Right lung (tissue), 10 donors: ENCODE data around the gene NLRC4. TPM values are rescaled to one million over a fixed set of nuclear protein-coding genes. Genes with fewer than 3 reads are reported as not detected.
"Not testable (repeated sequence)": the region's sequence is repeated elsewhere in the genome, so short reads cannot be mapped to it uniquely, and the experiment has no call there.

Source experiments
- DNase-seq, 2 donors: peaks; one replicate each; pipeline ENCODE4 v3.0.0-alpha.2; 2013
- long read RNA-seq, 8 donors: transcript quantifications; one replicate each; lab custom pipeline, GENCODE V29; 2026
- polyA plus RNA-seq, 5 donors: library from polyadenylated mRNA; unstranded; fragments of 120-200 nt; gene quantifications; one replicate each; pipeline versions ENCODE4 v1.2.1 to v1.2.3, GENCODE V29; 2013; ENCODE audit warnings: inconsistent platforms in 1 of 5, low replicate concordance in 1 of 5; ENCODE audit not compliant: insufficient read length in 5 of 5, insufficient read depth in 1 of 5

The NLRC4 gene, protein sequence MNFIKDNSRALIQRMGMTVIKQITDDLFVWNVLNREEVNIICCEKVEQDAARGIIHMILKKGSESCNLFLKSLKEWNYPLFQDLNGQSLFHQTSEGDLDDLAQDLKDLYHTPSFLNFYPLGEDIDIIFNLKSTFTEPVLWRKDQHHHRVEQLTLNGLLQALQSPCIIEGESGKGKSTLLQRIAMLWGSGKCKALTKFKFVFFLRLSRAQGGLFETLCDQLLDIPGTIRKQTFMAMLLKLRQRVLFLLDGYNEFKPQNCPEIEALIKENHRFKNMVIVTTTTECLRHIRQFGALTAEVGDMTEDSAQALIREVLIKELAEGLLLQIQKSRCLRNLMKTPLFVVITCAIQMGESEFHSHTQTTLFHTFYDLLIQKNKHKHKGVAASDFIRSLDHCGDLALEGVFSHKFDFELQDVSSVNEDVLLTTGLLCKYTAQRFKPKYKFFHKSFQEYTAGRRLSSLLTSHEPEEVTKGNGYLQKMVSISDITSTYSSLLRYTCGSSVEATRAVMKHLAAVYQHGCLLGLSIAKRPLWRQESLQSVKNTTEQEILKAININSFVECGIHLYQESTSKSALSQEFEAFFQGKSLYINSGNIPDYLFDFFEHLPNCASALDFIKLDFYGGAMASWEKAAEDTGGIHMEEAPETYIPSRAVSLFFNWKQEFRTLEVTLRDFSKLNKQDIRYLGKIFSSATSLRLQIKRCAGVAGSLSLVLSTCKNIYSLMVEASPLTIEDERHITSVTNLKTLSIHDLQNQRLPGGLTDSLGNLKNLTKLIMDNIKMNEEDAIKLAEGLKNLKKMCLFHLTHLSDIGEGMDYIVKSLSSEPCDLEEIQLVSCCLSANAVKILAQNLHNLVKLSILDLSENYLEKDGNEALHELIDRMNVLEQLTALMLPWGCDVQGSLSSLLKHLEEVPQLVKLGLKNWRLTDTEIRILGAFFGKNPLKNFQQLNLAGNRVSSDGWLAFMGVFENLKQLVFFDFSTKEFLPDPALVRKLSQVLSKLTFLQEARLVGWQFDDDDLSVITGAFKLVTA
- 1 to 10 TPM; 1.1 to 1.6 (median 1.2) TPM for polyA plus RNA-seq
- long read RNA-seq, donor 1, partial matches to known transcripts: 7 of 59 reads
- long read RNA-seq, donor 1, other reads (novel, unspliced or antisense): 52 of 59 reads
- long read RNA-seq, donor 2: 0 reads
- long read RNA-seq, donor 3: 0 reads
- long read RNA-seq, donor 4: 0 reads
- long read RNA-seq, donor 5: 0 reads
- long read RNA-seq, donor 6: 0 reads
- long read RNA-seq, donor 7: 0 reads
- long read RNA-seq, donor 8: 0 reads

DNA sequence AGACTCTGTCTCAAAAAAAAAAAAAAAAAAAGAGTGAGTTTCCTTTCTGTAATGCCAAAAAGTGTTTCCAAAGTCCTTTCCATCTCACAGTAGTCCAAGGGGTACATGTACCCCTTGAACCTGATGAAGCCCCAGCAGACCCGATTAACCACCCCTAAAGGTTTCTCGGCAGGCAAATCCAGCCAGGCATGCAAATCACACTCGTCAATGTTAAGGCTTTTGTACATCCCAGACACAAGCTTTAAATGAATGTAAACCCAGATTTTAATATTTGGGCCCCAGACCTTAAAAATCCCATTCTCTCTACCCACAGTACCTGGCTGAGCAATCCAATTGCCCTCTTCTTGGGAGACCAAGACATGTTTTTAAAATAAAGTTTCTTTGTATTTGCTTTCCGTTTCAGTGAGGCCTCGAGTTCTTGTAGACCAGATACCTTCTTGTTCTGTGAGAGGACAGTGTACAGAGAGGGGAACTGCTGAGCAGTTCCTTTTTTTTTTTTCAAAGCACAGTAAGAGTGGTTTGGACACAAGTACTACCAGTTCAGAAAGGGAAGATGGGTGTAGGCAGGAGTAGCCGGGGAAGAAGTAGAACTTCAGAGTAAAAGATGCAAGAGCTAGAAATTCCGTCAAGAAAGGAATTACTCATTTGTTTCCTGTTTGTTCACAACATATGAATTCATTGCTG lies at the start of gene NLRC4:
TSS of gene NLRC4 (minus strand) at position 465 of the 684 bp plus-strand sequence. CDS start 8,111 bp downstream, outside the sequence.
- no peak for DNase-seq

DNA sequence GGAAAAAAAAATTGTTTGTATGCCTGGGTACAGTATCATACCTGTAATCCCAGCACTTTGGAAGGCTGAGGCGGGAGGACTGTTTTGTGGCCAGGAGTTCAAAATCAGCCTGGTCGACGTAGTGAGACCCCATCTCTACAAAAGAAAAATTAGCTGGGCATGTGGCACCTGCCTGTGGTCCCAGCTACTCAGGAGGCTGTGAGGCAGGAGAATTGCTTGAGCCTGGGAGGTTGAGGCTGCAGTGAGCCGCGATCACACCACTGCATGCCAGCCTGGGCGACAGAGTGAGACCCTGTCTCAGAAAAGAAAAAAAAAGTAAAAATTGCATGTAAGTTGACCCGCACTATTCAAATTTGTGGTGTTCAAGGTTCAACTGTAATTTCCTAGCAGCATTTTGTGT lies 45.9 kb upstream of the NLRC4 start:
- no peak for DNase-seq

DNA sequence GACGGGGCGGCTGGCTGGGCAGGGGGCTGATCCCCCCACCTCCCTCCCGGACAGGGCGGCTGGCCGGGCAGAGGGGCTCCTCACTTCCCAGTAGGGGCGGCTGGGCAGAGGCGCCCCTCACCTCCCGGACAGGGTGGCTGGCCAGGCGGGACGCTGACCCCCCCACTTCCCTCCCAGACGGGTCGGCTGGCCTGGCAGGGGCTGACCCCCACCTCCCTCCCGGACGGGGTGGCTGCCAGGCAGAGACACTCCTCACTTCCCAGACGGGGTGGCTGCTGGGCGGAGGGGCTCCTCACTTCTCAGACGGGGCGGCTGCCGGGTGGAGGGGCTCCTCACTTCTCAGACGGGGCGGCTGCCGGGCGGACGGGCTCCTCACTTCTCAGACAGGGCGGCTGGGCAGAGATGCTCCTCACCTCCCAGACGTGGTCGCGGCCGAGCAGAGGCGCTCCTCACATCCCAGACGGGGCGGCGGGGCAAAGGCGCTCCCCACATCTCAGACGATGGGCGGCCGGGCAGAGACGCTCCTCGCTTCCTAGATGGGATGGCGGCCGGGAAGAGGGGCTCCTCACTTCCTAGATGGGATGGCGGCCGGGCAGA lies 29.4 kb upstream of the NLRC4 start:
- not testable (repeated sequence) for DNase-seq

DNA sequence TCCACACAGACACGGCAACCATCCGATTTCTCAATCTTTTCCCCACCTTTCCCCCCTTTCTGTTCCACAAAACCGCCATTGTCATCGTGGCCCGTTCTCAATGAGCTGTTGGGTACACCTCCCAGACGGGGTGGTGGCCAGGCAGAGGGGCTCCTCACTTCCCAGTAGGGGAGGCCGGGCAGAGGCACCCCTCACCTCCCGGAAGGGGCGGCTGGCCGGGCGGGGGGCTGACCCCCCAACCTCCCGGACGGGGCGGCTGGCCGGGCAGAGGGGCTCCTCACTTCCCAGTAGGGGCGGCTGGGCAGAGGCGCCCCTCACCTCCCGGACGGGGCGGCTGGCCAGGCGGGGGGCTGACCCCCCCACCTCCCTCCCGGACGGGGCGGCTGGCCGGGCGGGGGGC lies 28.8 kb upstream of the NLRC4 start:
- not testable (repeated sequence) for DNase-seq

DNA sequence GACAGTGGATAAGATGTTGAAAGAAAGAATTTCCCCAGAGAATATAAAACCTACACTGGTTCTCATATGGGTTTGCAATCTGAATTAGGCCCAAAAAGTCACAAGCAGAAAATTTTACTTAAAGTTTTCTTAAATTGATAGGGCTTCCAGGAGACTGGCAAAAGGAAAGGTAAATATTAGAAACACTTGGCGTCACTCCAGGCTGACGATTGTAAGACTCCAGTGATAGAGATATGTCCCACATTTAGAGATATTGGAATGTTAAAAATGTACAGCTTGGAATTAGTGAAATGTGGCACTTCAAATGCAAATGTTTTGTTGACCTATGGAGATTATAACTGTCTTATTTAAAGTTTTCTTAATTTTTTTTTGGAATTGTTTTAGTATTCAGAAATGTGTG lies 27.1 kb upstream of the NLRC4 start:
- DNase-seq: no peak

DNA sequence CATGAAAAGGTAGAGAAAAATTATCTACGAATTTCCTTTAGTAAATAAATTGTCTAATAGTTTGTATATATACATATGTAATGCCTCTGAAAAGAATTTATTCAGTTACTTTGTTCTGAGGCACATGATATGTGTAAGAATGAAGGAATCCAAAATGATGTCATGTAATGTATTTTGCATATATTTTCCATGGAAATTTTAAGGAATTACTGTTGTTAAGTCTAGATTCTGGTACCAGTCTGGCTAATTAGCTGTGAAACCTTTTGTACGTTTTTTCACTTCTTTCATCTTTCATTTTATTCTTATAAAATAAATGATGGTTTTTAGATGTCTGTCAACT lies 25.3 kb upstream of the NLRC4 start:
- DNase-seq: no peak

DNA sequence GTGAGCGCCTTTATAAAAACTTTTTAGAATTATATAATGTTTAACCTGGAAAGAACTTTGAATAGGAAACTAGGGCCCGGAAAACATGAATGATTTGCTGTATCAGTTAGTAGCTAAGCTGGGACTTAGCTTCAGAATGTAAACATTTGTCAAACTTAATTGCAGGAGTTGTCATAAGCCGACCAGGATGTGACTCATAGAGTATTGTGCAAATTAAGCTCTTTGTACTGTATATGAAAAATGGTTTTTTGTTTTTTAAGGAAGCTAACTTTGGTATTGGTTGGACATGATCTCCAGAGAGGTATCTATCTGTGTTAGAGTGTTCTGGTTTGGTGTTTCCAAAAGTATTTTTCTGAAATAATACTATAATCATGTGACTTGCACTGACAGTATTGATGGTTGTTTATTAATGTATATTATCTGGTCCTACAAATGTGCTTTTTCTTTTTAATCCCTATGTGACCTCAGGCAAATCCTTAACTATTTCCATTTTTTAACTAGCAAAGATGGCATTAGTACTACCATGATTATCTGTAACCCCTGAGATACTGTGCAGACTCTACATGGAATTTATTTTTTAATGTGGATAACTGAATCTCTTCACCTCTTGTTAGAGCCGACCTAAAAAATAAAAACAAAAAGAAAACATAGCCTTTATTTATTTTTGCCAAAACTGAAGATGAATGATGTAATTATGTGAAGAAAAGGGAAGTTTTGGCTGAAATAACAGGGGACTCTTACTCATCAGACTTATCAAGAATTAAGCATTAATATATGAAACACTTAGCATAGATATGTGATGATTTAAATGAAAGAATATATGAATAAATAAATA lies 24.7 kb upstream of the NLRC4 start:
- no peak for DNase-seq

DNA sequence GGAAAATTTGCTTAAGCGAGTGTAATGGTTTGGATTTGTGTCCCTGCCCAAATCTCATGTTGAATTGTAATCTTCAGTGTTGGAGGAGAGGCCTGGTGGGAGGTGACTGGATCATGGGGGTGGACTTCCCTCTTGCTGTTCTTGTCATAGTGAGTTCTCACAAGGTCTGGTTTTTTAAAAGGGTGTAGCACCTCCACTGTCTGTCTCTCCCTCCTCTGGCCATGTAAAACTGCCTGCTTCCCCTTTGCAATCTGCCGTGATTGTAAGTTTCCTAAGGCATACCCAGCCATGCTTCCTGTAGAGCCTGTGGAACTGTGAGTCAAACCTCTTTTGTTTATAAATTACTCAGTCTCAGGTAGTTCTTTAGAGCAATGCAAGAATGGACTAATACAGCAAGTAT lies 19.6 kb upstream of the NLRC4 start:
- DNase-seq: no peak

DNA sequence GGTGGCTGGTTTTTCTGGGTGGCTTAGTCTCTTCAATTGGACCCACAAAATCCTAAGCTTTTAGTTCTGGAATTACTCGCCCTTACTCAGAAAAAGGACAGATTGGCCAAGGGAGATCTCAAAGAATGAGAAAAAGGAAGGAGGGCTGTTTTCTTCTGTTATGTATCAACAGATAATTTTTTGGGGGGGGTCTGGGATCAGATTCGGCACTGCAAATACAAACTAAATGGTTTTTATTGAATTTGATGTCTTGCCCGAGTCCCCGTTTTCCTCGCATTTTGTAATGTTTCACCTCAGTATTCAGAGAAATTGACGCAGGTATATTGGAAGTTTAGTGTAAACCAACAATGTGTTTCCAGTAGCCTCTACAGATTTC lies 13.8 kb upstream of the NLRC4 start:
- DNase-seq: no peak

DNA sequence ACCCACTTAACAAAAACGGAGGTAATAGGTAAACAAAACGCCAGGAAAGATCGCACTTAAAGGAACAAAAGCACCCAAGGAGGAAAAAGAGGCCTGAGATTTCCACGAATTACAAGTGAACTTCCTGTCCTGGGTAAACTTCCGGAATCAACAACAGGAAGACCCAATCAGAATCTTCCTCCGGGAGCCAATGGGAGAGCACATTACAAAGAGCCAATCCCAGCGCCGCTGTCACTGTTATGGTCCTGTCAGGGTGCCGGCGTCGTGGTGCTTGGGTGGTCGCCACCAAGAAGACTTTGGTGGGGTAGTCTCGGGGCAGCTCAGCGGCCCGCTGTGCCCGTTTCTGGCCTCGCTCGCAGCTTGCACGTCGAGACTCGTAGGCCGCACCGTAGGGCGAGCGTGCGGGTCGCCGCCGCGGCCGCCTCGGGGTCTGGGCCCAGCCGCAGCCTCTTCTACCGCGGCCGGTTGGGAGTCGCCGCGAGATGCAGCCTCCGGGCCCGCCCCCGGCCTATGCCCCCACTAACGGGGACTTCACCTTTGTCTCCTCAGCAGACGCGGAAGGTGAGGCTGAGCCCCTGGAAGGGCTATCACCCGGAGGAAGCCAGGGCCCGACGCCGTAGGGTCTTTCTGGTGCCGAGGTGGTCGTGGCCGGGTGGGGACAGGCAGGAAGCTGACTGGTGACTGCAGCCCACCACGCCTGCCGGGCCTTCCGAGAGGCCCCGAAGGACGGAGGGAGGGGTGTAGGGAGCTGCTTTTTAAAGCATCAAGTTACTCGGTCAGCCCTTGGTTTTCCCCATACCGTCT lies 13.2 kb upstream of the NLRC4 start, which contains the start of gene YIPF4:
TSS of gene YIPF4 (plus strand) at position 231 of the 804 bp plus-strand sequence. CDS start at position 483, 252 bp downstream.
- DNase-seq: peak; percentile 91 to 94

DNA sequence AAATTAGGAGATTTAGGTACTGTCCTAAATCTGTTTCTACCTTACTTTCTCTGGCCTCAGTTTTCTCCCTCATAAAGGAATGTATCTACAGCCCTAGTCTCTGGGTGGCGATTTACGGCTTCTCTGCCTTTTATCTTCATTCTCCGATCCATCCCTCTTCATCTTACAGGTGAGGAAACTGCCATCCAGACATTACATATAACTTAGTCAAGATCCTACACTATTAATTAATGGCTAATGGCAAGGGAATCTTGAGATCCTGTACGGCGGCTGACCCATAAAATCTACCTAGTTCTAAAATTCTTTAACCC lies 12.6 kb upstream of the NLRC4 start:
- no peak for DNase-seq

DNA sequence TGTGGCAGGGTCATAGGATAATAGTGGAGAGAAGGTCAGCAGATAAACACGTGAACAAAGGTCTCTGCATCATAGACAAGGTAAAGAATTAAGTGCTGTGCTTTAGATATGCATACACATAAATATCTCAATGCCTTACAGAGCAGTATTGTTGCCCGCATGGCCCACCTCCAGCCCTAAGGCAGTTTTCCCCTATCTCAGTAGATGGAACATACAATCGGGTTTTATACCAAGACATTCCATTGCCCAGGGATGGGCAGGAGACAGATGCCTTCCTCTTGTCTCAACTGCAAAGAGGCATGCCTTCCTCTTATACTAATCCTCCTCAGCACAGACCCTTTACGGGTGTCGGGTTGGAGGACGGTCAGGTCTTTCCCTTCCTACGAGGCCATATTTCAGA lies 11.1 kb upstream of the NLRC4 start:
- not testable (repeated sequence) for DNase-seq

DNA sequence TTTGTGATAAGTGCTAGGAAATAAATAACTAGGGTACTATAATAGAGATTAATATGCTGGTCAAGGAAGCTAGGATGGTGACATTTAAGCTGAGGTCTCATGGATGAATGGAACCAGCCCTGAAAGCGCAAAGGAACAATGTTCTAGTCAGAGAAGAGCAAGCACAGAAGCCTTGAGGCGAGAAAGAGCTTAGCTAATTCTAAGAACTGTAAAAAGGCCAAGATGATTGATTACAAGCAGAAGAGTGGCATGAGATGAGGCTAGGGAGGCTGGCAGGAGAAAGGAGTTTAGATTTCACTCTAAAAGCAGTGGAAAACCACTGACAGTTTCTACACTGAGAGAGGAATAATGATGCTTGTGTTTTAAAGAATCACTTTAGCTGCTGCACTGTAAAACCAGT lies 9.6 kb upstream of the NLRC4 start:
- DNase-seq: no peak

DNA sequence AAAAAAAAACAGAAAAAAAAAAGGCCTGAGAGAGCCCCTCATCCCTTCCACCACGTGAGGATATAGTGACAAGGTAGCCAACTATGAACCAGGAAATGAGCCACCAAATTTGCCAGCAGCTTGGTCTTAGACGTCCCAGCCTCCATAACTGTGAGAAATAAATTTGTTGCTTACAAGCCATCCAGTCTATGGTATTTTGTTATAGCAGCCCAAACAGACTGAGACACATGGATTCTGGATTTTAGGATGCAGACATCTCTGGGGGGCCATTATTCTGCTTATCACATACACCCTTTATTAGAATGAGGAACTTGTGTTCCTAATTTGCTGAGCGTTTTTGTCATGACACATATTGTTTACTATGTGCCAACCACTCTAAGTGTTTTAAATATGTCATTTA lies 7.6 kb upstream of the NLRC4 start:
- no peak for DNase-seq

DNA sequence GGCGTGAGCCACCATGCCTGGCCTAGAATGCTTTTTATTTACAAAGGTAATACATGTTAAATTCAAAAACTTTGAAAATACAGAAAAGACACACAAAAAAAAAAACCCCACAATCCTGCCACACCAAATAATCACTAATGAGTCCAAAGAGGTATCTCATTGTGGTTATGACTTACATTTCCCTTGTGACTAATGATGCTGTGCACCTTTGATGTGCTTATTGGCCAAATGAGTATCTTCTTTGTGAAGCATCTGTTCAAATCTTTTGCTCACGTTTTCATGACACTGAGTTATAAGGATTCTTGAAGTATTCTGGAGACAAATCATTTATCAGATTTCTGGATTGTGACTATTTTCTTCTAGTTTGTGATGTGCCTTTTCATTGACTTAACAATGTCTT lies 6.4 kb upstream of the NLRC4 start:
- DNase-seq: no peak

DNA sequence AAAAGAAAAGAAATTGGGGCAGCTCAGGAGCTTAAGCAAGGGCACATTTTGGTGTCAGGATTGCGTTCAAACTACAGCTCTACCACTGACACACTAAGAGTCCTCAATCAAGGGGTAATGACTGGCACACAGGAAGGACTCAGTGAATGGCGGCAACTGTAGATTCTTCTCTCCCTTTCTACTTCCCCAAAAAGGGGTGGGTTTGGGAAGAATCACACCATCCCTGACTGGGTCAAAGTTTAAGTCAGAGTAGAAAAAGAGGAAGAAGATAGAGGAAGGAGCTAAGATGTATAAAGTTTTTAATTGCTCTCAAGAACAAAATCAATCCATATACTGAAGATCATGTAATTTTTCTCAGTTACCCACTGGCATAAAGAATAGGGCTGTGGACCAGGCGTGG lies 2.6 kb downstream of the NLRC4 start:
- DNase-seq: no peak

DNA sequence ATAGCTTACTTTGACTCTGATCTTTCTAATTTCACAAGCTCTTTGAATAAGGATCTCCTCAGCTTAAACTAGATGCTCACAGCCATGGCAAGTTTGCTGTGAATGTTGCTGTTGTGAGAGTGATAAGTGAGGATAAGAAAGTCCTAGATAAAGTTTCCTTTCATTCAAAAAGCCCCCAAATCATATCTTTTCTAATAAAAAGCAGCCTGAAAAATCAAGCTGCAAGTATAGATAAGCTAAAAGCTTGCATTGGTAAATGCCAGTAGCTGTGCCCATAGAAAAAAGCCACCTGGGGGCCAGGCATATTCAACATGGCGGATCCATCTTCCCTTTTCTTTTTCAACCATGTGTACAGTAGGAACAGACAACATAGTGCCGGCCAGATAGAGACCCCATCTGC lies 4.3 kb downstream of the NLRC4 start:
- DNase-seq: no peak

DNA sequence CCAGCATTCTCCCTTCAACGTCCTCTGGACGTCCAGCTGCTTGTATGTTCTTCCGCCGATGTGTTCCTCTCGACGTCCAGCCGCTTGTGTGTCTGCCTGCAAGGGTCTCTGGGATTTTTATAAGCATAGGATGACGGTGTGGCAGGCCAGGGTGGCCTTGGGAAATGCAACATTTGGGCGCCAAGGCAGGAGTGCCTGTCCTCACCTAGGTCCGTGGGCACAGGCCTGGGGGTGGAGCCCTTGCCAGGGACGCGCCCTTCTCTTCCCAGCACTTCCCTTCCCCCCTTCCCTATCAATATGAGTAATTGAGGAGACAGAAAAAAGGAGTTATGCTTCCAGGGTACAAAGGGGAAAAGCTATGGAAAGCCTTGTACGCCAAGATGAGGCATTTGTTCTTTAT lies 6.4 kb downstream of the NLRC4 start:
- no peak for DNase-seq

DNA sequence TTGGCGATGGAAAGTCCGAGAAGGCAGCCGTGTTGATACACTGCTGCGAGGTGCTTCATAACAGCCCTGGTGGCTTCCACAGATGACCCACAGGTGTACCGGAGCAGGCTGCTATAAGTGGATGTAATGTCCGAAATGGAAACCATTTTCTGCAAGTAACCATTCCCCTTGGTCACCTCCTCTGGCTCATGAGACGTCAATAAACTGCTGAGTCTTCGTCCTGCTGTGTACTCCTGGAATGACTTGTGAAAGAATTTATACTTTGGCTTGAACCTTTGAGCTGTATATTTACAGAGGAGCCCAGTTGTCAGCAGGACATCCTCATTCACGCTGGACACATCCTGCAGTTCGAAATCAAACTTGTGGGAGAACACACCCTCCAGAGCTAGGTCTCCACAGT lies 14.4 kb downstream of the NLRC4 start:
- DNase-seq: no peak
